Fibroblast of skin of abdomen (primary cell): ENCODE measurements around the gene OR1E2.

Experiments
- DNase-seq: peaks from one replicate; pipeline ENCODE4 v3.0.0-alpha.2; 2013

The OR1E2 gene

DNA sequence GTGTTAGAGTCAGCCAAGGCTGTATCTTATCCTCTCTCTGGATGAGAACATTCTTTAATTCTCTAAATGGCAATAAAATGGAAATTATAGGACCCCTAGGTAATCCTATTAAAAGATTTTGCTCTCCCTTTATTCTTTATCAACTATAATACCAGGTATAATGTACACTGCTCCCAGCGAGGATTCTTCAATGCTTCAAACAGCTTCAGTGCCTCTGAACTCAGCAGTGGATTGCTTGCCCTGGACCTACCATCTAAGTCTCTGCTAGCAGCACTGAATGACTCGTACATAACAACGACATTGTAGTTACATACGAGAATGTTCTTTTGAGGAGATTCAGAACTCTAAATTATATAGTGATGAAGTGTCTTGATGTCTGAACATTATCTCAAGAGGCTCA lies 43.9 kb downstream of the OR1E2 start:
- DNase-seq: no peak

DNA sequence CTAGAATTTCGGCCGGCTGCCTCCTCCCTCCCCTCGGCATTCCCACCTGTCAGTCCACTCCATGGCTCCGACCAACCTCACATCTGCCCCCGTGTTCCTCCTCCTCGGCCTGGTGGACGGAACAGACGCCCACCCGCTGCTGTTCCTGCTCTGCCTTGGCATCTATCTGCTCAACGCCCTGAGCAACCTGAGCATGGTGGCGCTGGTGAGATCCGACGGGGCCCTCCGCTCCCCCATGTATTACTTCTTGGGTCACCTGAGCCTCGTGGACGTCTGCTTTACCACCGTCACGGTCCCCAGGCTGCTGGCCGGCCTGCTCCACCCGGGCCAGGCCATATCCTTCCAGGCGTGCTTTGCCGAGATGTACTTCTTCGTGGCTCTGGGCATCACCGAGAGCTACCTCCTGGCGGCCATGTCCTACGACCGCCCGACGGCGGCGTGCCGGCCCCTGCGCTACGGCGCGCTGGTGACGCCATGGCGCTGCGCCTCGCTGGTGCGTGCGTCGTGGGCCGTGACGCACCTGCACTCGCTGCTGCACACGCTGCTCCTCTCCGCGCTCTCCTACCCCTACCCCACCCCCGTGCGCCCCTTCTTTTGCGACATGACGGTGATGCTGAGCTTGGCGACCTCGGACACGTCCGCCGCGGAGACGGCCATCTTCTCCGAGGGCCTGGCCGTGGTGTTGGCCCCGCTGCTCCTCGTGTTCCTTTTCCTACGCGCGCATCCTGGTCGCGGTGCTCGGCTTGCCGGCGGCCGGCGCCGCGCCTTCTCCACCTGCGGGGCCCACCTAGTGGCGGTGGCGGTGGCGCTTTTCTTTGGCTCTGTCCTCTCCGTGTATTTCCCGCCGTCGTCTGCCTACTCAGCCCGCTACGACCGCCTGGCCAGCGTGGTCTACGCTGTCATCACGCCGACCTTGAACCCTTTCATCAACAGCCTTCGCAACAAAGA lies 47.5 kb downstream of the OR1E2 start, which contains the start of gene OR3A2:
Gene OR3A2, minus strand, starts transcription at position 440 of the 948 bp plus-strand sequence.
- DNase-seq: peak; percentile 29
